GM12878 (cell line): Measurements from ENCODE around the gene ATXN1. TPM values are rescaled to one million over a fixed set of nuclear protein-coding genes. Genes with fewer than 3 reads are reported as not detected.

ENCODE experiments used
- BCLAF1 ChIP-seq: fragments of 450-650 bp; IDR thresholded peaks from 2 replicates; pipeline ENCODE4 v1.6.1; 2017; ENCODE audit warnings: antibody characterized with exemption, mild to moderate bottlenecking, moderate library complexity
- CBFB ChIP-seq: IDR thresholded peaks from 2 replicates; pipeline ENCODE4 v1.6.1; 2016; ENCODE audit warnings: antibody characterized with exemption, low read depth
- CBX3 ChIP-seq: fragments of 200-600 bp; sonication (generic); IDR thresholded peaks from 2 replicates; pipeline ENCODE4 v1.6.1; 2016; ENCODE audit warnings: low read depth, borderline replicate concordance
- ETV6 ChIP-seq, 2 experiments: fragments of 450-650 bp in 1 of 2; IDR thresholded peaks in 1 of 2; conservative IDR thresholded peaks in 1 of 2; 2 replicates each; pipeline ENCODE4 v1.6.1; 2014; ENCODE audit warnings: antibody characterized with exemption in 1 of 2, borderline replicate concordance in 1 of 2, low read depth in 1 of 2, mild to moderate bottlenecking in 1 of 2, moderate library complexity in 1 of 2
- GABPA ChIP-seq: IDR thresholded peaks from 2 replicates; pipeline ENCODE4 v1.6.1; 2014; ENCODE audit warnings: antibody characterized with exemption, low read depth, mild to moderate bottlenecking, inconsistent platforms
- IRF3 ChIP-seq: fragments of 450-650 bp; IDR thresholded peaks from 2 replicates; pipeline ENCODE4 v1.6.1; 2014; ENCODE audit warnings: mild to moderate bottlenecking
- KAT2A ChIP-seq: conservative IDR thresholded peaks from 2 replicates; pipeline ENCODE4 v1.6.1; 2011; ENCODE audit warnings: low read depth, low read length; ENCODE audit not compliant: control insufficient read depth
- KDM1A ChIP-seq: fragments of 200-600 bp; sonication (generic); IDR thresholded peaks from 2 replicates; pipeline ENCODE4 v1.6.1; 2016; ENCODE audit warnings: borderline replicate concordance
- NR2C1 ChIP-seq: fragments of 450-650 bp; IDR thresholded peaks from 2 replicates; pipeline ENCODE4 v1.6.1; 2017; ENCODE audit warnings: antibody characterized with exemption, mild to moderate bottlenecking, moderate library complexity
- RUNX3 ChIP-seq: IDR thresholded peaks from 2 replicates; pipeline ENCODE4 v1.6.1; 2012; ENCODE audit warnings: low read length, inconsistent platforms
- SP1 ChIP-seq: IDR thresholded peaks from one replicate; pipeline ENCODE4 v1.6.1; 2011; ENCODE audit warnings: low read depth, low read length
- SREBF2 ChIP-seq: IDR thresholded peaks from 2 replicates; pipeline ENCODE4 v1.6.1; 2012; ENCODE audit warnings: mild to moderate bottlenecking, low read length
- WRNIP1 ChIP-seq: IDR thresholded peaks from 2 replicates; pipeline ENCODE4 v1.6.1; 2011; ENCODE audit warnings: low read depth, low read length, improper control_type of control experiment, borderline replicate concordance
- YY1 ChIP-seq: IDR thresholded peaks from 2 replicates; pipeline ENCODE4 v1.6.1; 2011; ENCODE audit warnings: low read depth, mild to moderate bottlenecking, low read length
- ZBED1 ChIP-seq: IDR thresholded peaks from 2 replicates; pipeline ENCODE4 v1.6.1; 2016; ENCODE audit warnings: borderline replicate concordance
- ZNF217 ChIP-seq: fragments of 450-650 bp; IDR thresholded peaks from 2 replicates; pipeline ENCODE4 v1.6.1; 2017; ENCODE audit warnings: antibody characterized with exemption, mild to moderate bottlenecking
- ZNF622 ChIP-seq: fragments of 450-650 bp; IDR thresholded peaks from 2 replicates; pipeline ENCODE4 v1.6.1; 2017; ENCODE audit warnings: mild to moderate bottlenecking, inconsistent platforms
- polyA plus RNA-seq, 11 experiments: library from polyadenylated mRNA; depleted of rRNA in 4 of 11; unstranded in 6 of 11; stranded (reverse) in 5 of 11; fragments of >200 nt; fragmentation: Nextera tagmentation in 4 of 11; fragmentation: Illumina TruSeq in 1 of 11; extraction: Ambion mirVana in 4 of 11; extraction: Trizol in 1 of 11; gene quantifications; 1 replicate in 1 of 11; 2 replicates in 10 of 11; pipeline versions ENCODE4 v1.2.1 to v1.2.3, GENCODE V29; 2011 to 2016; ENCODE audit warnings: inconsistent platforms in 2 of 11, missing spikeins in 2 of 11, low read depth in 1 of 11
- total RNA-seq, 4 experiments: library from RNA; depleted of rRNA in 3 of 4; stranded (reverse); fragments of >200 nt in 3 of 4; fragmentation: Illumina TruSeq in 1 of 4; extraction: Trizol in 1 of 4; gene quantifications; 2 replicates each; pipeline versions ENCODE4 v1.2.1 to v1.2.3, GENCODE V29; 2013 to 2021
- TF ChIP-seq, protein P1 (sequence below), 3 experiments: IDR thresholded peaks in 2 of 3; conservative IDR thresholded peaks in 1 of 3; 2 replicates each; pipeline ENCODE4 v1.5.1; 2011; ENCODE audit warnings: low read depth in 3 of 3, low read length in 3 of 3, mild to moderate bottlenecking in 3 of 3, control low read depth in 2 of 3, moderate library complexity in 2 of 3, inconsistent platforms in 1 of 3, mixed read lengths in 1 of 3; ENCODE audit not compliant: control insufficient read depth in 2 of 3, insufficient read depth in 1 of 3; ENCODE audit errors: extremely low read depth in 1 of 3
- TF ChIP-seq, protein P2 (sequence below): IDR thresholded peaks from 2 replicates; pipeline ENCODE4 v1.6.1; 2011; ENCODE audit warnings: mild to moderate bottlenecking, low read depth, low read length, moderate library complexity; ENCODE audit not compliant: insufficient replicate concordance
- TF ChIP-seq, protein P3 (sequence below): fragments of 150-350 bp; IDR thresholded peaks from 2 replicates; pipeline ENCODE4 v1.6.1; 2016; ENCODE audit warnings: low read depth, low read length

Gene ATXN1
- total and polyA plus RNA-seq, 10 of the 15 experiments (the other 5 are each of a cell fraction or from before 2014, with no cell fraction given), result 12.2 to 51.2 (median 20.5) TPM

- TF ChIP-seq, protein P1, sequence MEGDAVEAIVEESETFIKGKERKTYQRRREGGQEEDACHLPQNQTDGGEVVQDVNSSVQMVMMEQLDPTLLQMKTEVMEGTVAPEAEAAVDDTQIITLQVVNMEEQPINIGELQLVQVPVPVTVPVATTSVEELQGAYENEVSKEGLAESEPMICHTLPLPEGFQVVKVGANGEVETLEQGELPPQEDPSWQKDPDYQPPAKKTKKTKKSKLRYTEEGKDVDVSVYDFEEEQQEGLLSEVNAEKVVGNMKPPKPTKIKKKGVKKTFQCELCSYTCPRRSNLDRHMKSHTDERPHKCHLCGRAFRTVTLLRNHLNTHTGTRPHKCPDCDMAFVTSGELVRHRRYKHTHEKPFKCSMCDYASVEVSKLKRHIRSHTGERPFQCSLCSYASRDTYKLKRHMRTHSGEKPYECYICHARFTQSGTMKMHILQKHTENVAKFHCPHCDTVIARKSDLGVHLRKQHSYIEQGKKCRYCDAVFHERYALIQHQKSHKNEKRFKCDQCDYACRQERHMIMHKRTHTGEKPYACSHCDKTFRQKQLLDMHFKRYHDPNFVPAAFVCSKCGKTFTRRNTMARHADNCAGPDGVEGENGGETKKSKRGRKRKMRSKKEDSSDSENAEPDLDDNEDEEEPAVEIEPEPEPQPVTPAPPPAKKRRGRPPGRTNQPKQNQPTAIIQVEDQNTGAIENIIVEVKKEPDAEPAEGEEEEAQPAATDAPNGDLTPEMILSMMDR (IDR thresholded peaks at IDR 0.05 in 2 of 3, conservative IDR thresholded peaks at IDR 0.05 in 1 of 3; ENCODE audit: control insufficient read depth in 2 of 3, extremely low read depth in 1 of 3, insufficient read depth in 1 of 3, low read depth in 3 of 3, low read length in 3 of 3), result no peak
- TF ChIP-seq KAT2A (no peak), CBFB (peak; percentile 50; the same call in 1 of the 2 replicates), SREBF2 (no peak), CBX3 (no peak), ZNF622 (no peak), ETV6 (conservative IDR thresholded peaks at IDR 0.05 in 1 of 2, IDR thresholded peaks at IDR 0.05 in 1 of 2; ENCODE audit: borderline replicate concordance in 1 of 2, low read depth in 1 of 2) (peak in 1 of 2 experiments; percentile 50; a peak in 1 of 4 replicates), IRF3 (no peak), ZBED1 (peak; percentile 85), SP1 (no peak), ZNF217 (peak; percentile 72; the same call in 1 of the 2 replicates), NR2C1 (no peak), WRNIP1 (no peak), BCLAF1 (no peak), RUNX3 (peak; percentile 84), GABPA (no peak; the same call in 1 of the 2 replicates), KDM1A (no peak), YY1 (0 out of 2 replicates have a peak, but pooled peaks have one; percentile 23)
- TF ChIP-seq, protein P2, sequence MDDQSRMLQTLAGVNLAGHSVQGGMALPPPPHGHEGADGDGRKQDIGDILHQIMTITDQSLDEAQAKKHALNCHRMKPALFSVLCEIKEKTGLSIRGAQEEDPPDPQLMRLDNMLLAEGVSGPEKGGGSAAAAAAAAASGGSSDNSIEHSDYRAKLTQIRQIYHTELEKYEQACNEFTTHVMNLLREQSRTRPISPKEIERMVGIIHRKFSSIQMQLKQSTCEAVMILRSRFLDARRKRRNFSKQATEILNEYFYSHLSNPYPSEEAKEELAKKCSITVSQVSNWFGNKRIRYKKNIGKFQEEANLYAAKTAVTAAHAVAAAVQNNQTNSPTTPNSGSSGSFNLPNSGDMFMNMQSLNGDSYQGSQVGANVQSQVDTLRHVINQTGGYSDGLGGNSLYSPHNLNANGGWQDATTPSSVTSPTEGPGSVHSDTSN, result peak; percentile 33
- TF ChIP-seq, protein P3, sequence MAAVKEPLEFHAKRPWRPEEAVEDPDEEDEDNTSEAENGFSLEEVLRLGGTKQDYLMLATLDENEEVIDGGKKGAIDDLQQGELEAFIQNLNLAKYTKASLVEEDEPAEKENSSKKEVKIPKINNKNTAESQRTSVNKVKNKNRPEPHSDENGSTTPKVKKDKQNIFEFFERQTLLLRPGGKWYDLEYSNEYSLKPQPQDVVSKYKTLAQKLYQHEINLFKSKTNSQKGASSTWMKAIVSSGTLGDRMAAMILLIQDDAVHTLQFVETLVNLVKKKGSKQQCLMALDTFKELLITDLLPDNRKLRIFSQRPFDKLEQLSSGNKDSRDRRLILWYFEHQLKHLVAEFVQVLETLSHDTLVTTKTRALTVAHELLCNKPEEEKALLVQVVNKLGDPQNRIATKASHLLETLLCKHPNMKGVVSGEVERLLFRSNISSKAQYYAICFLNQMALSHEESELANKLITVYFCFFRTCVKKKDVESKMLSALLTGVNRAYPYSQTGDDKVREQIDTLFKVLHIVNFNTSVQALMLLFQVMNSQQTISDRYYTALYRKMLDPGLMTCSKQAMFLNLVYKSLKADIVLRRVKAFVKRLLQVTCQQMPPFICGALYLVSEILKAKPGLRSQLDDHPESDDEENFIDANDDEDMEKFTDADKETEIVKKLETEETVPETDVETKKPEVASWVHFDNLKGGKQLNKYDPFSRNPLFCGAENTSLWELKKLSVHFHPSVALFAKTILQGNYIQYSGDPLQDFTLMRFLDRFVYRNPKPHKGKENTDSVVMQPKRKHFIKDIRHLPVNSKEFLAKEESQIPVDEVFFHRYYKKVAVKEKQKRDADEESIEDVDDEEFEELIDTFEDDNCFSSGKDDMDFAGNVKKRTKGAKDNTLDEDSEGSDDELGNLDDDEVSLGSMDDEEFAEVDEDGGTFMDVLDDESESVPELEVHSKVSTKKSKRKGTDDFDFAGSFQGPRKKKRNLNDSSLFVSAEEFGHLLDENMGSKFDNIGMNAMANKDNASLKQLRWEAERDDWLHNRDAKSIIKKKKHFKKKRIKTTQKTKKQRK, result no peak
These were observed 76.2 kb downstream of the ATXN1 start (continued) for GRCh38 chr6:16684896-16685554.
